Fibroblast of upper back skin (primary cell): Measurements from ENCODE around the gene CAT.
A peak's percentile ranks its signal among the peaks of the same experiment; 100 is the strongest.

Experiments used
- DNase-seq: peaks from one replicate; pipeline ENCODE4 v3.0.0-alpha.2; 2013

Gene CAT

GRCh38 chr11:34438529-34439507, at the start of gene CAT:
Gene CAT (plus strand): TSS chr11:34438934. CDS start chr11:34439014, 80 bp downstream.
- DNase-seq: peak; percentile 98

DNA sequence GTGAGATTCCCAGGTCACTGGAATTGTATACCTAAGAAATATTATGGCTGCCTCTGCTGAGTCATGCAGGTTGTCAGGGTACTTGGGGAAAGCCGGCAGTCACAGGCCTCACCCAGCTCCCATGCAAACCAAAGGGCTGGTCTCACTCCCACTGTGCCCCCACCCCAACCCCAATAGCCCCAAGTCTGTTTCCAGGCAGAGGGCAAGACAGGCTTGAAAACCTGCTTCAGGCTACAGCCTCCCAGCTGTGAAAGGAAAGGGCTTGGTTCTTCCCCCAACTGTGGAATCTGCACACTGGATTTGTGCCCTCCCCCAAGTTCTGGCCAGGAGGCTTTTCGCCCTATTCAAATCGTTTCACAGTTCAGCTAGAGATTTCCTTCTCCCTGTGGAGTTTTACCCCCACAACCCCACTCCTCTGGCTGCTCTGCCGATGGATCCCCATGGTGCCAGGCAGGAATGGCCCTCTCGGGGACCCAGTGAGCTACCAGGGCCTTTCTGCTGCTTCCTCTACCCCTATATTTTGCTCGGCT, 43.9 kb upstream of the CAT start:
- no peak for DNase-seq

GRCh38 chr11:34395916-34396550, 42.7 kb upstream of the CAT start:
- DNase-seq: peak; percentile 22

DNA sequence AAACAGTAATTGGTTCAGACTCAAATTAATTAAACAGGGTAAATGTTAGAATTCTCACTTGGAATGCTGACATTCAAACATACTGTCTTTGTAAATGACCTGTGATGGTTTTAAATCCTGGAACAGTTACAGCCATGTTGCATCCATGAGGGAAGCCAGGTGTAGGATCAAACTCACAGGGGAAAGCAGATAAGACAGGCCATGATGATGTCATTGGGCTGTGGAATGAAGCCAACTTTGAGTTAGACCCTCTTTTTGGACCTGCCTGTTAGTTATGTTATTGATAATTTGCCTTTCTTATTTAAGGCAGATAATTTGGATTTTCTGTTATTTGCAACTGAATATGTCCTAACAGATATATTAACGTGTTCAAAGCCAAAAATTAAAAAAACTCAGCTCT, 41.6 kb upstream of the CAT start:
- DNase-seq: no peak

DNA sequence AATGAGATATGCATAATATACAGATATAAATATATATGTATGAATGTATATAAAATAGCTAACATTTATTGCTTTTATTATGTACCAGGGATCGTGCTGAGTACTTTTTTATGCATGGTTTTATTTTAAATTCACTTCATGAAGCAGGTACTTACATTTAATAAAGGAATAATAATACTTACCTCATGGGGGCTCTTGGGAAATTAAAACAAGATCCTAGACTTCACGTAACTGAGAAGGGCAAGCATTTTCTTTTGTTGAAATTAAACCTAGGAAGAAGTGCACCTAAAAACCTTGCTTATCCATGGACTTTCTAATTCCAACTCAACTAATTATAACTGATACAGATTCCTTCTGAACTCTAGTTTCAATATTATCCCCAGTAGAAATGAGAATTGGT, 40.9 kb upstream of the CAT start:
- DNase-seq: no peak

DNA sequence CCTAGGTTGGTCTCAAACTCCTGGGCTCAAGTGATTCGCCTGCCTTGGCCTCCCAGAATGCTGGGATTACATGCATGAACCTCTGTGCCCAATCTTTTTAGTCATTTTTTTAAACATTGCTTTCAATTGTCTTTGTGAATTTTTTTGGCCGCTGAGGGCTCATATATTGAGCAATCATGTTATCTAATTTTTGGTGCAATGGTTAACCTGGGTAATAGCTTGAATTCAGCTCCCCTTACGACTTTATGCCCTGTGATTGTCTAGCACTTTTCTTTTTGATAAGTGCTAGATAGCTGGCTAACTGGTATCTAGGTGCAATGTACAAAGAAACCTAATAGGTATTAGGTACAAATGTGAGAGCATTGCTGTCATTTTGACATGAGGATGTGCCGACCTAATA, 35.3 kb upstream of the CAT start:
- DNase-seq: no peak

GRCh38 chr11:34404280-34404679, 34.5 kb upstream of the CAT start:
- DNase-seq: no peak

- peak; percentile 11 for DNase-seq
These were observed 33.5 kb upstream of the CAT start for GRCh38 chr11:34405079-34405858.

- no peak for DNase-seq
These were observed 32.3 kb upstream of the CAT start for GRCh38 chr11:34406413-34406812.

DNA sequence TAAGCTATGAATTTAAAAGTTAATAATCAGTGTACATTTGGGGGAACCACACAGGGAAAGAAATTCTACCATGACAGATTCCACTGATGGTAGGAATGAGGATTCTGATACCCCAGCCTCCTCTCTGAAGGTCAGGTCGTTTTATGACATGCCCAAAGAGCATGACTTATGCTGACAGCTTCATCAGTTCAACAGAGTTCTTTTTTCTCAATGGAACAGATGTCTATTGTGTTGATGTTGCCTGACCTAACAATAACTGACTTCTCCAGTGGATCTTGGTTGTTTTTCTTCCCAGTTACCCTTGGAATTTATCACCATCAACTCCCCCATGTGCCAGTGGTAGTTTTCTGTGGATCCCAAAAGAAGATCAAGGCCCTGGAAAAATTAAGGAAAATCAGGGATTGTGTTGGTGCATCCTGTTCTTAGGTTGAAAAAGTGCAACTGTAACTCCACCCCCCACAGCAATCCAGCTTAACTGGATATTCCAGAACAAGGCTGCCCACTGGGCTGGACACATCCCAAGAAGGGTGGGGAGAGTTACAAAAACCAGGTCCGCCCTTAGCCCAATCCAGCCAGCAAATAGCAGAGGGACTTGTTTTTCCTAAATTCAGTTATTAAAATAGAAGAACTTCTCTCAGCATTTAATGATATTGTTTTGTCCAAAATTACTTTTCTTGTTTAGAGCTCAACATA, 31.5 kb upstream of the CAT start:
- DNase-seq: no peak

DNA sequence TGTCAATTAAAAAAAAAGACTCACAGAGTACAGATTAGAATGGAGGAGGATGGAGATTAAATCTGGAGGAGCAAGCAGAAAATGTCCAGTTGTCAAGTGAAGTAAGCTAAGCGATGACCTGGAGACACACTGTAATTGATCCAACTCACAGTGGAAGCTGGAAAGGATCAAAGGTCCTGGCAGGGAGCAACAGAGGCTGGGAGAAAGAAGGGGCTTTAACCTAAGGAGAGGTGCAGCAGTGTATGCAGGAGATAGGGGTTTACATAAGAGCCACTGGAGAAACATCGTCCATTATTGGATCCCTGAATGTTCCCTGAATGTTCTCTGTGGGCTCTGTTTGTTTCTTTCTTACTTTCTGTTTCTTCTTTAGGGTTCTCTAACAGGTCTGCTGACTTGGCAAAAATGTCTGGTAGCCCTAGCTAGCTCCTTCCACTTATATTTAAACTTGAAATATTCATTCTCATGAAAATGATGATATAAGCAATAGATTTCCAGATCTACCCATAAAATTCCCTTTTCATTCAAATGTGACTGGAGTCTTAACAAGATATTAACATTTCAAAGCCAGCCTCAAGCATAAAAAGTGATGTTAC, 30.1 kb upstream of the CAT start:
- DNase-seq: no peak

DNA sequence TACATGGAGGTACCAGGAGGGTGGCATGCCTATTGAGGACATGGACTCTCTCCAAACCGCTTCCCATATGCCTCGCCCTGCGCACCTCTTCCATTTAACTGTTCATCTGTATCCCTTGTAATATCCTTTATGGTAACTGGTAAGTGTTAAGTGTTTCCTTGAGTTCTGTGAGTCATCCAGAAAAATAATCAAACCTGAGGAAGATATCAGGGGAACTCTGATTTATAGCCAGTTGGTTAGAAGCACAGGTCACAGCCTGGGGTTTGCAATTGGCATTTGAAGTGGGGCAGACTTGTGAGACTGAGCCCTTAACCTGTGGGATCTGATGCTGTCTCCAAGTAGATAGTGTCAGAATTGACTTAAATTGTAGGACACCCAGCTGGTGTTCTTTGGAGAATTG, 27.6 kb upstream of the CAT start:
- DNase-seq: no peak

DNA sequence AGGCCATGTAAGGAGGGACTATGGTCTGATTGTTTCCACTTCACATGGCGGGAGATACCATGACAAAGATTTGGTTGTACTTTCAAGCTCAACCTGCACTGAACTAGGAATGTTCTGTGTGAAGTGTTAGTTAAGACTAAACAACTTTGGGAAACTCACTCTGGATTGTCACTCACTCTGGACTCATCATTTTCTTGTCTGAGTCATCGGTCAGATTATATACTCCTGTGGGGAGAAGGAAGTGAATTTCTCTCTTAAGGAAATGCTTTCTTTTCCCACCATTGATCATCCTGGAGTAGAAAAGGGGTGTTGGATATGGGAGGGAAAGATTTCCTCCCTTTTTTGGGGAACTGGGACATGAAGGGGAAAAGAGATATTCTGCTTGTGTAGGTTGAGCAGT, 26.9 kb upstream of the CAT start:
- DNase-seq: no peak

GRCh38 chr11:34413263-34413662, 25.5 kb upstream of the CAT start:
- no peak for DNase-seq

DNA sequence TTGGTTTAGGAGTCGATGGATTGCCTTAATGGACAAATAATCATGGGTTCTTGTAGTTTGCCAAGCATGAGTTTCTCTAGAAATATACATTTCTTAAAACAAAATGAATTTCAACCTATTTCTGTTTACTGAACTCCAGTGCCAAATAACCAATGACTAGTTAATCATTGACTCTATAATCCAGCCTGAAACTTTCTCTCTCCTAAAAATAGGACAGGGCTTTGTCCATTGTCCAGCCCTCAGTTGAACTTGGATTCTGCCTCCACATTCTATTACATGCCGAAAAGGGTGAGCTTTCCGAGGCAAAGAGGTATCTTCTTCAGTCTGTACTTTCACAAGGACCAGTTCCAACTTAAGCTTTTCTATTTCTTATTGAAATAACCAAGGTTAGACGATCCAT, 23.2 kb upstream of the CAT start:
- no peak for DNase-seq

DNA sequence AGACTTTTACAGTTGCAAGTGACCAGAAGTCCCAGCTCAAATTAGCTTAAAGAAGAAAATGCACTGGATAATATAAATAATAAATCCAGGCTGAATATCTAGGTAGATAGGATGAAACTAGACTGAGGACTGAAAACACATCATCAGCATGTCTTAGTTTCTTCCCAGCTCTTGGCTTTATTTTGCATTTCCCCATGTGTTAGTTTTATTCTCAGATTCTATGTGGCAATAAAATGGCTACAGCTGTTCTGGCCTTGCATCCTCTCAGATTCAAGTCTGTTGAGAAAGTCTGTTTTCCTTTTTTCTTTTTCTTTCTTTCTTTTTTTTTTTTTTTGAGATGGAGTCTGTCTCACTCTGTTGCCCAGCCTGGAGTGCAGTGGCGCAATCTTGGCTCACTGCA, 22.6 kb upstream of the CAT start:
- no peak for DNase-seq

GRCh38 chr11:34416766-34417165, 22.0 kb upstream of the CAT start:
- peak; percentile 13 for DNase-seq

- DNase-seq: no peak
These were observed 21.5 kb upstream of the CAT start for GRCh38 chr11:34417202-34417601.

GRCh38 chr11:34419158-34419557, 19.6 kb upstream of the CAT start:
- DNase-seq: no peak

- DNase-seq: no peak
These were observed 15.4 kb upstream of the CAT start for GRCh38 chr11:34423300-34423699.

- DNase-seq: peak; percentile 43
These were observed 13.9 kb upstream of the CAT start for GRCh38 chr11:34424826-34425225.

- no peak for DNase-seq
These were observed 13.4 kb upstream of the CAT start for GRCh38 chr11:34425360-34425759.
